ENCODE results near the gene L3MBTL4.

- TF ChIP-seq CTCF (IDR thresholded peaks at IDR 0.05) (no peak), POLR2AphosphoS5 (IDR thresholded peaks at IDR 0.05) (no peak), POLR2A (IDR thresholded peaks at IDR 0.05) (no peak)
Observed at GRCh38 chr18:6373187-6373586, 41.5 kb downstream of the L3MBTL4 start.
